Measurements from ENCODE around the gene USB1.

GRCh38 chr16:58024486-58025350 is 23.5 kb downstream of the USB1 start:
- TF ChIP-seq, protein P1, sequence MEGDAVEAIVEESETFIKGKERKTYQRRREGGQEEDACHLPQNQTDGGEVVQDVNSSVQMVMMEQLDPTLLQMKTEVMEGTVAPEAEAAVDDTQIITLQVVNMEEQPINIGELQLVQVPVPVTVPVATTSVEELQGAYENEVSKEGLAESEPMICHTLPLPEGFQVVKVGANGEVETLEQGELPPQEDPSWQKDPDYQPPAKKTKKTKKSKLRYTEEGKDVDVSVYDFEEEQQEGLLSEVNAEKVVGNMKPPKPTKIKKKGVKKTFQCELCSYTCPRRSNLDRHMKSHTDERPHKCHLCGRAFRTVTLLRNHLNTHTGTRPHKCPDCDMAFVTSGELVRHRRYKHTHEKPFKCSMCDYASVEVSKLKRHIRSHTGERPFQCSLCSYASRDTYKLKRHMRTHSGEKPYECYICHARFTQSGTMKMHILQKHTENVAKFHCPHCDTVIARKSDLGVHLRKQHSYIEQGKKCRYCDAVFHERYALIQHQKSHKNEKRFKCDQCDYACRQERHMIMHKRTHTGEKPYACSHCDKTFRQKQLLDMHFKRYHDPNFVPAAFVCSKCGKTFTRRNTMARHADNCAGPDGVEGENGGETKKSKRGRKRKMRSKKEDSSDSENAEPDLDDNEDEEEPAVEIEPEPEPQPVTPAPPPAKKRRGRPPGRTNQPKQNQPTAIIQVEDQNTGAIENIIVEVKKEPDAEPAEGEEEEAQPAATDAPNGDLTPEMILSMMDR (IDR thresholded peaks at IDR 0.05), result no peak
- TF ChIP-seq POLR2A (IDR thresholded peaks at IDR 0.05), result no peak
